HL-60 (cell line): ENCODE results near the gene AFF3.

Experiments used
- CTCF ChIP-seq: IDR thresholded peaks from one replicate; pipeline ENCODE4 v1.5.1; 2011; ENCODE audit warnings: low read length, control low read depth, inconsistent platforms; ENCODE audit not compliant: insufficient read depth
- POLR2AphosphoS5 ChIP-seq: IDR thresholded peaks from 2 replicates; pipeline ENCODE4 v1.6.1; 2012; ENCODE audit warnings: low read depth
- REST ChIP-seq: IDR thresholded peaks from 2 replicates; pipeline ENCODE4 v1.6.1; 2012; ENCODE audit warnings: low read depth; ENCODE audit not compliant: insufficient replicate concordance
- SPI1 ChIP-seq: IDR thresholded peaks from 2 replicates; pipeline ENCODE4 v1.6.1; 2012; ENCODE audit warnings: low read depth, mild to moderate bottlenecking, borderline replicate concordance

- TF ChIP-seq CTCF, result no peak
- no peak for TF ChIP-seq SPI1
- TF ChIP-seq REST, result no peak
- TF ChIP-seq POLR2AphosphoS5, result no peak
Observed at GRCh38 chr2:99708231-99708630, 434.2 kb downstream of the AFF3 start.
